Progenitor cell of endocrine pancreas (in vitro differentiated cells): ENCODE data around the gene PRLHR. TPM values are rescaled to one million over a fixed set of nuclear protein-coding genes. Genes with fewer than 3 reads are reported as not detected.
"Not testable (repeated sequence)": the region's sequence is repeated elsewhere in the genome, so short reads cannot be mapped to it uniquely, and the experiment has no call there.

Source experiments
- DNase-seq: peaks from one replicate; pipeline ENCODE4 v3.0.0; 2021; ENCODE audit warnings: low spot score; ENCODE audit not compliant: unreplicated experiment
- H3K27ac Mint-ChIP-seq: 2 replicates; pipeline ENCODE4 v1.8.0; 2021; ENCODE audit warnings: mild to moderate bottlenecking, moderate library complexity, mixed read lengths
- H3K27me3 Mint-ChIP-seq: 2 replicates; pipeline ENCODE4 v1.8.0; 2021; ENCODE audit warnings: mixed read lengths
- H3K36me3 Mint-ChIP-seq: 2 replicates; pipeline ENCODE4 v1.8.0; 2022; ENCODE audit warnings: mixed read lengths; ENCODE audit not compliant: insufficient read depth
- H3K4me1 Mint-ChIP-seq: 2 replicates; pipeline ENCODE4 v1.8.0; 2021; ENCODE audit warnings: low read depth, mixed read lengths
- H3K4me3 Mint-ChIP-seq: 2 replicates; pipeline ENCODE4 v1.8.0; 2021; ENCODE audit warnings: low read depth, mild to moderate bottlenecking, moderate library complexity, mixed read lengths
- H3K9me3 Mint-ChIP-seq: 2 replicates; pipeline ENCODE4 v1.8.0; 2021; ENCODE audit warnings: low read depth, mixed read lengths
- total RNA-seq: library from RNA; stranded (reverse); gene quantifications from 2 replicates; pipeline ENCODE4 v1.2.1, GENCODE V29; 2021
- TF ChIP-seq, protein P1 (sequence below): fragments of 200-600 bp; sonication (generic); IDR thresholded peaks from one replicate; pipeline ENCODE4 v1.5.0; 2021; ENCODE audit warnings: antibody characterized with exemption, mild to moderate bottlenecking; ENCODE audit not compliant: unreplicated experiment

Gene PRLHR
- total RNA-seq, 1 donor from 2014 or later, result 1.5 TPM

- Mint-ChIP-seq H3K9me3 (no peaks in the 10 kb centered on the region), H3K4me3 (no peak overlapping the region), H3K27ac (no peak overlapping the region), H3K27me3 (peaks cover 7% of the 10 kb centered on the region), H3K36me3 (no peaks in the 10 kb centered on the region), H3K4me1 (no peaks in the 10 kb centered on the region)
- TF ChIP-seq, protein P1, sequence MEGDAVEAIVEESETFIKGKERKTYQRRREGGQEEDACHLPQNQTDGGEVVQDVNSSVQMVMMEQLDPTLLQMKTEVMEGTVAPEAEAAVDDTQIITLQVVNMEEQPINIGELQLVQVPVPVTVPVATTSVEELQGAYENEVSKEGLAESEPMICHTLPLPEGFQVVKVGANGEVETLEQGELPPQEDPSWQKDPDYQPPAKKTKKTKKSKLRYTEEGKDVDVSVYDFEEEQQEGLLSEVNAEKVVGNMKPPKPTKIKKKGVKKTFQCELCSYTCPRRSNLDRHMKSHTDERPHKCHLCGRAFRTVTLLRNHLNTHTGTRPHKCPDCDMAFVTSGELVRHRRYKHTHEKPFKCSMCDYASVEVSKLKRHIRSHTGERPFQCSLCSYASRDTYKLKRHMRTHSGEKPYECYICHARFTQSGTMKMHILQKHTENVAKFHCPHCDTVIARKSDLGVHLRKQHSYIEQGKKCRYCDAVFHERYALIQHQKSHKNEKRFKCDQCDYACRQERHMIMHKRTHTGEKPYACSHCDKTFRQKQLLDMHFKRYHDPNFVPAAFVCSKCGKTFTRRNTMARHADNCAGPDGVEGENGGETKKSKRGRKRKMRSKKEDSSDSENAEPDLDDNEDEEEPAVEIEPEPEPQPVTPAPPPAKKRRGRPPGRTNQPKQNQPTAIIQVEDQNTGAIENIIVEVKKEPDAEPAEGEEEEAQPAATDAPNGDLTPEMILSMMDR, result no peak
- no peak for DNase-seq
These were observed 26.0 kb upstream of the PRLHR start for GRCh38 chr10:118621304-118621942.

- not testable (repeated sequence) for H3K4me3 Mint-ChIP-seq, H3K27me3 Mint-ChIP-seq, H3K9me3 Mint-ChIP-seq, H3K4me1 Mint-ChIP-seq, H3K27ac Mint-ChIP-seq, DNase-seq, H3K36me3 Mint-ChIP-seq
These were observed 18.4 kb upstream of the PRLHR start for GRCh38 chr10:118613863-118614262.

- no peaks in the 10 kb centered on the region for H3K4me1 Mint-ChIP-seq
- H3K36me3 Mint-ChIP-seq, result no peaks in the 10 kb centered on the region
- no peak overlapping the region for H3K27ac Mint-ChIP-seq
- no peak overlapping the region for H3K4me3 Mint-ChIP-seq
- H3K9me3 Mint-ChIP-seq, result no peaks in the 10 kb centered on the region
- H3K27me3 Mint-ChIP-seq, result peaks cover 13% of the 10 kb centered on the region
- TF ChIP-seq, protein P1, result no peak
- DNase-seq, result no peak
These were observed 15.1 kb upstream of the PRLHR start for GRCh38 chr10:118610577-118610976.

DNA sequence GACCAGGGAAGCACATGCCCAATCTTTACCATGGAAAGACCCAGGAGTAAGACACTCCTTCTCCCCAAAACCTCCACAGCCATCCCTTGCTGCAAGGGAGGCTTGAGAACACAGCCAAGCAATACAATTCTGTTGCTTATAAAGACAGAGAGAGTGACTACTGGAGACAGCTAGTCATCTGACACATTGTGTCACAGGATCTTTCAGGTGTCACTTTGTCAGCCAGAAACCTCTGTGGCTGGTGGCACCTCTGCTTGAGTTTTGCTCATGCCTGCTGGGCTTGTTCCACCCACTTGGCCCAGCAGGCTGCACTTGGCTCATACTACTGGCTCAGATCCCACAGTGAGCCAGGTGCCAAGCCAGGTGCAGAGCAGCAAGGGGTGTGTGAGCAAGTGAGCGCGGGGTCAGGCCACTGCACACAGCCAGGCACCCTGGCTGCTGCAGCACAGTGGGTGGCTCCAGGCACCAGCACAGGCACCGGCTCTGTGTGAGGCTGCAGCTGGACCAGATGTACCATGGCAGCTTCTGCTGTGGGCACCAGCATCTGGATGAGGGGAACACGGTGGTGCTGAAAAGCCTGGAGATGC, 12.4 kb upstream of the PRLHR start:
- Mint-ChIP-seq H3K4me1 (no peaks in the 10 kb centered on the region), H3K4me3 (no peak overlapping the region), H3K27me3 (peaks cover 22% of the 10 kb centered on the region), H3K36me3 (no peaks in the 10 kb centered on the region), H3K9me3 (no peaks in the 10 kb centered on the region), H3K27ac (no peak overlapping the region)
- TF ChIP-seq, protein P1, result no peak
- DNase-seq, result no peak

GRCh38 chr10:118605694-118606093, 10.2 kb upstream of the PRLHR start:
- H3K27me3 Mint-ChIP-seq, result peaks cover 23% of the 10 kb centered on the region

More at GRCh38 chr10:118605694-118606093, 10.2 kb upstream of the PRLHR start:
- no peaks in the 10 kb centered on the region for H3K36me3 Mint-ChIP-seq
- H3K4me3 Mint-ChIP-seq, result no peak overlapping the region
- no peaks in the 10 kb centered on the region for H3K9me3 Mint-ChIP-seq
- DNase-seq, result no peak
- TF ChIP-seq, protein P1, result no peak
- H3K4me1 Mint-ChIP-seq, result no peaks in the 10 kb centered on the region
- H3K27ac Mint-ChIP-seq, result no peak overlapping the region
